Measurements from ENCODE around the gene CD46. TPM values are rescaled to one million over a fixed set of nuclear protein-coding genes. Genes with fewer than 3 reads are reported as not detected.

Gene CD46
- total RNA-seq, 2 donors from 2014 or later: 44.9 to 85.4 TPM

DNA sequence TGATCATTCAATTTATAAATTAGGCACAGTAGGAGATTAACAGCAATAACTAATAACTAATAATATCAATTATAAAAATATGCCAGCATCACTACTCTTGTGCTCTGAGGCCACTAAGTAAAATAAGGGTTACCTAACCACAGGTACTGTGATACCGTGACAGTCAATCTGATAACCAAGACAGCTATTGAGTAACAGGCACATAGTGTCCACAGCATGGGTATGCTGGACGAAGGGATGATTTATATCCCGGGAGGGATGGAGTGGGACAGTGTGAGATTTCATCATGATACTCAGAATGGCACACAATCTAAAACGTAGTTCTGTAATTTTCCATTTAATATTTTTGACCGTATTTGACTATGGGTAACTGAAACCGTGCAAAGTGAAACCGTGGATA lies 39.4 kb downstream of the CD46 start:
- H3K36me3 ChIP-seq: peaks cover 17% of the 10 kb centered on the region
- no peak for TF ChIP-seq CTCF (IDR thresholded peaks at IDR 0.05)
- H3K4me1 ChIP-seq: no peaks in the 10 kb centered on the region
- no peaks in the 10 kb centered on the region for H3K27me3 ChIP-seq
- DNase-seq (ENCODE audit: low spot score): no peak
- H3K27ac ChIP-seq: no peak overlapping the region
- no peak overlapping the region for H3K4me3 ChIP-seq
- no peaks in the 10 kb centered on the region for H3K9me3 ChIP-seq

GRCh38 chr1:207793327-207793726 lies 41.5 kb downstream of the CD46 start:
- no peak overlapping the region for H3K4me3 ChIP-seq
- H3K36me3 ChIP-seq: peaks cover 17% of the 10 kb centered on the region
- DNase-seq (ENCODE audit: low spot score): no peak
- H3K4me1 ChIP-seq: peaks cover 0 to 7% of the 10 kb centered on the region in 2 donors
- no peak overlapping the region for H3K27ac ChIP-seq
- no peak for TF ChIP-seq CTCF (IDR thresholded peaks at IDR 0.05)
- H3K9me3 ChIP-seq: no peaks in the 10 kb centered on the region
- no peaks in the 10 kb centered on the region for H3K27me3 ChIP-seq

- TF ChIP-seq CTCF (IDR thresholded peaks at IDR 0.05): no peak
- Histone ChIP-seq H3K9me3 (no peaks in the 10 kb centered on the region), H3K4me1 (peaks cover 0 to 7% of the 10 kb centered on the region in 2 donors), H3K27me3 (no peaks in the 10 kb centered on the region), H3K4me3 (no peak overlapping the region), H3K36me3 (peaks cover 17% of the 10 kb centered on the region), H3K27ac (no peak overlapping the region)
- DNase-seq (ENCODE audit: low spot score): no peak
Measured at GRCh38 chr1:207794861-207795260, 43.0 kb downstream of the CD46 start.

DNA sequence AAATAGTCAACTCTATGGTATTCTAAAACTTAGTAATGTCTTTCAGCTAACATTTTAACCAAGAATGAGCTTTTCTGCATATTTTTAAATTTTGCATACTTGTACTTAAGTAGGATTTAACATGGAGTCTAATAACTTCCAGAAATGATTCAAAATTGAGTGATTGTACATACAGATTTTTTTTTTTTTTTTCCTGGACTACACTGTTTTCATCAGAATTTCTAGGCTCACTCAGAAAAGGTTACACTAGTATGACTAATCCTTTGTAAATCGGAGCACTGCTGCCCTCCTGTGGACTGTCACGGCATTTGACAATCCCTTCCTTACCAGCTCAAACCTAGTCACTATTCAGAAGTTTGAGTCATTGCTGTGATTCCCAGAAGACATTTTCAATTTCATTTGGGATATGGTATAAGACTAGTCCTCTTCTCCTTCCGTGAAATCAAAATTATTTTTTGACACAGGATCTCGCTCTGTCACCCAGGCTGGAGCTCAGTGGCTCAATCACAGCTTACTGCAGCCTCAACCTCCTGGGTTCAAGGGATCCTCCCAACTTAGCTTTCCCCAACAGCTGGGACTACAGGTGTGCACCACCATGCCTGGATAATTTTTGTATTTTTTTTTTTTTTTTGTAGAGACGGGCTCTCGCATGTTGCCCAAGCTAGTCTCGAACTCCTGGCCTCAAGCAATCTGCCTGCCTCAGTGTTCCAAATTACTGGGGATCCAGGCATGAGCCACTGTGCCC lies 45.5 kb downstream of the CD46 start:
- H3K27ac ChIP-seq: no peak overlapping the region
- TF ChIP-seq CTCF (IDR thresholded peaks at IDR 0.05): peak; percentile 59 to 82
- H3K27me3 ChIP-seq: no peaks in the 10 kb centered on the region
- H3K36me3 ChIP-seq: peaks cover 32% of the 10 kb centered on the region
- no peak overlapping the region for H3K4me3 ChIP-seq
- no peaks in the 10 kb centered on the region for H3K9me3 ChIP-seq
- peak; percentile 93 for DNase-seq (ENCODE audit: low spot score)
- H3K4me1 ChIP-seq: peaks cover 0 to 14% of the 10 kb centered on the region in 2 donors

- no peak for DNase-seq (ENCODE audit: low spot score)
- Histone ChIP-seq H3K27ac (no peak overlapping the region), H3K4me3 (no peak overlapping the region), H3K9me3 (no peaks in the 10 kb centered on the region), H3K36me3 (peaks cover 42% of the 10 kb centered on the region), H3K4me1 (peaks cover 0 to 27% of the 10 kb centered on the region in 2 donors), H3K27me3 (no peaks in the 10 kb centered on the region)
- TF ChIP-seq CTCF (IDR thresholded peaks at IDR 0.05): no peak
Measured at GRCh38 chr1:207798847-207799246, 47.0 kb downstream of the CD46 start.

Measured in right atrium auricular region (tissue), 2 donors.